HCT116 (cell line): ENCODE data around the gene DHX30. TPM values are rescaled to one million over a fixed set of nuclear protein-coding genes. Genes with fewer than 3 reads are reported as not detected.

Experiments
- ATAC-seq: fragments of 200-7000 bp; cut with Tn5 transposase; 2 replicates; pipeline ENCODE4 v1.9.1; 2020; ENCODE audit warnings: mild to moderate bottlenecking, moderate library complexity
- BruUV-seq: library from RNA; stranded (reverse); fragments of 400-500 nt; replicated peaks from 2 replicates; lab custom pipeline; 2021; lab: Mats Ljungman, UMichigan
- CTCF ChIA-PET: fragments of 300-600 bp; sonication (Branson Sonifier 250); formaldehyde crosslinking; loops from one replicate; lab custom pipeline; 2021; ENCODE audit warnings: antibody characterized with exemption; lab: Charles Lee
- POLR2A ChIA-PET: fragments of 300-600, 350-600 bp; sonication (Branson Sonifier 250); formaldehyde crosslinking; loops from one replicate; lab custom pipeline; 2021; ENCODE audit warnings: antibody characterized with exemption; lab: Charles Lee
- RAD21 ChIA-PET, 2 experiments: fragments of 300-600 bp; sonication (Branson Sonifier 250); formaldehyde crosslinking; loops; one replicate each; lab custom pipeline; 2023; ENCODE audit warnings: low total read pairs in 2 of 2; ENCODE audit not compliant: uncharacterized antibody in 2 of 2, unreplicated experiment in 2 of 2, low non-redundant PET in 1 of 2; lab: Charles Lee
- DNase-seq: peaks from one replicate; pipeline ENCODE4 v3.0.0-alpha.2; 2010; ENCODE audit warnings: low read depth, low spot score
- H2AFZ ChIP-seq: fragments of 200-600 bp; shearing (Covaris generic), sonication (generic); 2 replicates; pipeline ENCODE4 v1.6.1; 2017; ENCODE audit warnings: low read depth, mixed run types, mixed read lengths, antibody characterized with exemption, low read length; ENCODE audit not compliant: poor library complexity, severe bottlenecking
- H3K27ac ChIP-seq: 2 replicates; pipeline ENCODE4 v1.5.1; 2012; ENCODE audit warnings: low read depth, low read length
- H3K27me3 ChIP-seq: fragments of 200-600 bp; sonication (generic); 2 replicates; pipeline ENCODE4 v1.6.1; 2016; ENCODE audit warnings: mixed run types, low read length, mixed read lengths; ENCODE audit not compliant: insufficient read depth
- H3K36me3 ChIP-seq, 2 experiments: fragments of 200-500 bp in 1 of 2; fragments of 200-600 bp in 1 of 2; sonication (Bioruptor generic) in 1 of 2; sonication (generic) in 1 of 2; 2 replicates each; pipeline versions ENCODE4 v1.5.1 to v1.6.1; 2014 to 2016; ENCODE audit warnings: low read length in 2 of 2, inconsistent platforms in 1 of 2, mixed read lengths in 1 of 2, mixed run types in 1 of 2; ENCODE audit not compliant: insufficient read depth in 2 of 2, control insufficient read depth in 1 of 2
- H3K4me1 ChIP-seq, 2 experiments: fragments of 200-600 bp in 1 of 2; sonication (generic) in 1 of 2; 2 replicates each; pipeline versions ENCODE4 v1.5.1 to v1.6.1; 2012 to 2017; ENCODE audit warnings: low read length in 2 of 2, inconsistent platforms in 1 of 2, mild to moderate bottlenecking in 1 of 2, mixed read lengths in 1 of 2, mixed run types in 1 of 2, moderate library complexity in 1 of 2; ENCODE audit not compliant: insufficient read depth in 2 of 2, control insufficient read depth in 1 of 2
- H3K4me2 ChIP-seq: fragments of 200-600 bp; sonication (generic); 2 replicates; pipeline ENCODE4 v1.6.1; 2017; ENCODE audit warnings: mixed run types, low read length, mixed read lengths
- H3K4me3 ChIP-seq, 2 experiments: fragments of 200-600 bp in 1 of 2; sonication (generic) in 1 of 2; replicated peaks in 1 of 2; 2 replicates each; pipeline ENCODE4 v1.5.1; 2011 to 2016; ENCODE audit warnings: low read length in 2 of 2, control low read depth in 1 of 2, low read depth in 1 of 2, mild to moderate bottlenecking in 1 of 2, mixed read lengths in 1 of 2, mixed run types in 1 of 2
- H3K79me2 ChIP-seq: fragments of 200-600 bp; sonication (generic); 2 replicates; pipeline ENCODE4 v1.6.1; 2017; ENCODE audit warnings: mild to moderate bottlenecking, mixed run types, low read length, moderate library complexity, mixed read lengths; ENCODE audit not compliant: insufficient read depth
- H3K9ac ChIP-seq: fragments of 200-600 bp; sonication (generic); 2 replicates; pipeline ENCODE4 v1.6.1; 2016; ENCODE audit warnings: low read length, mixed read lengths
- H3K9me2 ChIP-seq: fragments of 200-600 bp; sonication (generic), shearing (Covaris generic); 2 replicates; pipeline ENCODE4 v1.6.1; 2017; ENCODE audit warnings: mixed run types, mild to moderate bottlenecking, moderate library complexity; ENCODE audit not compliant: insufficient read depth
- H3K9me3 ChIP-seq, 2 experiments: fragments of 200-500 bp in 1 of 2; fragments of 200-600 bp in 1 of 2; sonication (Bioruptor generic) in 1 of 2; sonication (generic) in 1 of 2; 2 replicates each; pipeline ENCODE4 v1.6.1; 2014 to 2017; ENCODE audit warnings: low read length in 2 of 2, mixed read lengths in 2 of 2, inconsistent platforms in 1 of 2, low read depth in 1 of 2, mild to moderate bottlenecking in 1 of 2, mixed run types in 1 of 2, moderate library complexity in 1 of 2; ENCODE audit not compliant: control insufficient read depth in 1 of 2, insufficient read depth in 1 of 2
- H4K20me1 ChIP-seq: fragments of 200-600 bp; sonication (generic), shearing (Covaris generic); 2 replicates; pipeline ENCODE4 v1.6.1; 2017; ENCODE audit warnings: mixed run types, mild to moderate bottlenecking, moderate library complexity; ENCODE audit not compliant: insufficient read depth
- EGR1 ChIP-seq: IDR thresholded peaks from 2 replicates; pipeline ENCODE4 v1.6.1; 2012; ENCODE audit warnings: low read depth
- FOSL1 ChIP-seq: IDR thresholded peaks from 2 replicates; pipeline ENCODE4 v1.6.1; 2012; ENCODE audit warnings: low read depth
- REST ChIP-seq: IDR thresholded peaks from 2 replicates; pipeline ENCODE4 v1.6.1; 2012; ENCODE audit warnings: low read depth
- SIN3A ChIP-seq: IDR thresholded peaks from 2 replicates; pipeline ENCODE4 v1.6.1; 2012; ENCODE audit warnings: low read depth
- TCF7L2 ChIP-seq: IDR thresholded peaks from 2 replicates; pipeline ENCODE4 v1.7.0; 2011; ENCODE audit warnings: borderline replicate concordance, inconsistent platforms; ENCODE audit not compliant: insufficient read depth, insufficient read length; ENCODE audit errors: extremely low read depth
- YY1 ChIP-seq: IDR thresholded peaks from 2 replicates; pipeline ENCODE4 v1.6.1; 2011; ENCODE audit warnings: low read length, low read depth, moderate library complexity, mild to moderate bottlenecking; ENCODE audit not compliant: insufficient replicate concordance; ENCODE audit errors: extremely low read depth
- intact Hi-C: fragments of 100-400 bp; cut with micrococcal nuclease; formaldehyde crosslinking; loops from 2 replicates; pipeline ENCODE4 v1.10.0; 2022
- total RNA-seq: library from RNA; stranded (reverse); gene quantifications from one replicate; pipeline ENCODE4 v1.2.1, GENCODE V29; 2021; ENCODE audit not compliant: unreplicated experiment
- TF ChIP-seq, protein P1 (sequence below): IDR thresholded peaks from 2 replicates; pipeline ENCODE4 v1.6.1; 2012

Gene DHX30
- total RNA-seq, 1 experiment from 2014 or later: 114 TPM

- RAD21 ChIA-PET: no interaction called here
- H3K4me1 ChIP-seq: peaks cover 8 to 19% of the 10 kb centered on the region in 2 experiments
- CTCF ChIA-PET: interaction anchor here (1.3 kb wide), 1 partner anchor 364 kb away, joined by 3 read pairs; no protein-coding TSS in a partner anchor
- no peak overlapping the region for H3K27ac ChIP-seq
- H3K9me3 ChIP-seq: no peaks in the 10 kb centered on the region
- DNase-seq (no peak), ATAC-seq (no peak)
- TF ChIP-seq YY1 (no peak), SIN3A (no peak), TCF7L2 (no peak), FOSL1 (no peak), REST (no peak), EGR1 (no peak)
- TF ChIP-seq, protein P1, sequence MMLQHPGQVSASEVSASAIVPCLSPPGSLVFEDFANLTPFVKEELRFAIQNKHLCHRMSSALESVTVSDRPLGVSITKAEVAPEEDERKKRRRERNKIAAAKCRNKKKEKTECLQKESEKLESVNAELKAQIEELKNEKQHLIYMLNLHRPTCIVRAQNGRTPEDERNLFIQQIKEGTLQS: no peak
- POLR2A ChIA-PET: no interaction called here
- no peaks in the 10 kb centered on the region for H3K27me3 ChIP-seq
- no peaks in the 10 kb centered on the region for H3K36me3 ChIP-seq
- H3K79me2 ChIP-seq: no peaks in the 10 kb centered on the region
- no peak overlapping the region for H3K4me3 ChIP-seq
- H4K20me1 ChIP-seq: no peaks in the 10 kb centered on the region
- no TSS peak for BruUV-seq
- no peak overlapping the region for H3K4me2 ChIP-seq
- intact Hi-C loops: no loop called here
- H2AFZ ChIP-seq: no peak overlapping the region
- no peak overlapping the region for H3K9ac ChIP-seq
- H3K9me2 ChIP-seq: no peaks in the 10 kb centered on the region
Measured at GRCh38 chr3:47791193-47791855, 11.6 kb upstream of the DHX30 start.
